AG09309 (cell line): ENCODE data around the gene BTG2.
A peak's percentile ranks its signal among the peaks of the same experiment; 100 is the strongest.

Experiments
- DNase-seq: peaks from one replicate; pipeline ENCODE4 v3.0.0-alpha.2; 2010; ENCODE audit warnings: low read depth
- H3K4me3 ChIP-seq: 2 replicates; pipeline ENCODE4 v1.5.1; 2011; ENCODE audit warnings: mild to moderate bottlenecking, low read depth, low read length, moderate library complexity; ENCODE audit not compliant: control insufficient read depth
- TF ChIP-seq, protein P1 (sequence below): IDR thresholded peaks from 2 replicates; pipeline ENCODE4 v1.5.1; 2011; ENCODE audit warnings: mild to moderate bottlenecking, low read depth, low read length, inconsistent platforms; ENCODE audit not compliant: insufficient read depth, control insufficient read depth; ENCODE audit errors: missing control alignments

BTG2 gene

DNA sequence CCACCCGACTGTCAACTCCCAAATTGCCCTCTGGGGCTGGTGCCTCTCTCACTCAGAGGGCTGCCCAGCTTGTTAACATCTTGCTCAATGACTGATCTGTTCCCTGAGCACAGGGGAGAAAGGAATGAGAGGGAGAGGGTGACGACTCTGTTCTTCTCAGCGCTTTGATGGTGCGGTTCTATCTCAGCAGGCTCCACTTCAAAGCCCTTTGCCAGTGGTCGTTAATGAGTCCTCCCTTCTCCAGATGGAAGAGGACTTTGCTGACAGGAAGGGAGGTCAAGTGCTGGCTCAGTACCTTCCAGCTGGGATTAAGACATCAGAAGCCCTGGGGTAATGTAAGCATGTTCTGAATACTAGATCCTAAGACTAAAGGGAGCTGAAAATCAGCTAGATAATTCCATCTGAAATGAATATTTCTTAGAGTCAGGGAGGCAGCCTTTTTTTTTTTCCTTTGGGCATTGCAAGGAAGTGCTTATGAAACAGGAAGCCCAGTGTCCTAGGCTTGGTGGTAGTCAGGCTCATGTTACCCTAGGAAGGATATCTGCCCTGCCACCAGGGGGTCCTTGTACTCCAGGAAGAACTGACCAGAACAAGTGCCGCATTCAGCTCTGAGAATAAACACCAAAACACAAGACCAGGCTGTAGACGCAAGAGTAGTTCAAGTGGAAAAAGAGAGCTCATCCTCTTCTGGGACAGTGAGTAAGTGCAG lies 40.9 kb downstream of the BTG2 start:
- H3K4me3 ChIP-seq: no peak overlapping the region
- no peak for DNase-seq
- TF ChIP-seq, protein P1, sequence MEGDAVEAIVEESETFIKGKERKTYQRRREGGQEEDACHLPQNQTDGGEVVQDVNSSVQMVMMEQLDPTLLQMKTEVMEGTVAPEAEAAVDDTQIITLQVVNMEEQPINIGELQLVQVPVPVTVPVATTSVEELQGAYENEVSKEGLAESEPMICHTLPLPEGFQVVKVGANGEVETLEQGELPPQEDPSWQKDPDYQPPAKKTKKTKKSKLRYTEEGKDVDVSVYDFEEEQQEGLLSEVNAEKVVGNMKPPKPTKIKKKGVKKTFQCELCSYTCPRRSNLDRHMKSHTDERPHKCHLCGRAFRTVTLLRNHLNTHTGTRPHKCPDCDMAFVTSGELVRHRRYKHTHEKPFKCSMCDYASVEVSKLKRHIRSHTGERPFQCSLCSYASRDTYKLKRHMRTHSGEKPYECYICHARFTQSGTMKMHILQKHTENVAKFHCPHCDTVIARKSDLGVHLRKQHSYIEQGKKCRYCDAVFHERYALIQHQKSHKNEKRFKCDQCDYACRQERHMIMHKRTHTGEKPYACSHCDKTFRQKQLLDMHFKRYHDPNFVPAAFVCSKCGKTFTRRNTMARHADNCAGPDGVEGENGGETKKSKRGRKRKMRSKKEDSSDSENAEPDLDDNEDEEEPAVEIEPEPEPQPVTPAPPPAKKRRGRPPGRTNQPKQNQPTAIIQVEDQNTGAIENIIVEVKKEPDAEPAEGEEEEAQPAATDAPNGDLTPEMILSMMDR: peak; percentile 9

DNA sequence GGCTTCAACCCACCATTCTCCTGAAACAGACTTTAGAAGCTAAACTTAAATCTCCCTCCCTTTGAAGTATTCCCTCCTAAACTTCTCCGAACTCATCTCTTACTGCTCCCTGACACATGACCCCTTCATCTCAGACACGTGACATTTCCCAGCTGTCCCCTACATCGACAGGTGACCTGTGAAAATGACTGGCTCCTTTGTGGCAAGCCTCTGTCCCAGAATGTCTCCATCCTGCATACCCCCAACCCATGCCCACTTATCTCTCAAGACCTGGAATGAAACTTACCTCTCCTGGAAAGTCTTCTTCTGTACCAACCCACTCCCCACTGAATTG lies 41.4 kb downstream of the BTG2 start:
- no peak overlapping the region for H3K4me3 ChIP-seq
- TF ChIP-seq, protein P1: no peak
- no peak for DNase-seq

DNA sequence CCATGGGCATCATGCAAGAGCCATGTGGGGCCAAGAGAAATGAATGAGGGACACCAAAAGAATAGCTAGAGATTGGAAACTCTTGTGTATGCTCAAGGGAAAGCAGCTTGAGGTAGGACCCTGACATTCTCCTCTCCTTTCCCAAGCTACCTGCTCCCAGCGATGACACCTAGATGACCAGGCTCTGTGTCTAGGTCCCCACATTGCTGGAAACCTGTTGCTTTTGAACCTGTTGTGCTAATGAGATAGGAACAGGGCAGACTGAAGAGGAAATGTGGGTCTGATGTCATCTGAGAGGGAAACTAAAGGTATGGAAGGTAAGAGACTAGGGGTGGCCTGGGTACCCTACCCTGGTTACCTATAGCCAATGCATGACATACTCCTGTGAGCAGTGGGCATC lies 43.8 kb downstream of the BTG2 start:
- no peak for DNase-seq
- no peak overlapping the region for H3K4me3 ChIP-seq
- TF ChIP-seq, protein P1: no peak

DNA sequence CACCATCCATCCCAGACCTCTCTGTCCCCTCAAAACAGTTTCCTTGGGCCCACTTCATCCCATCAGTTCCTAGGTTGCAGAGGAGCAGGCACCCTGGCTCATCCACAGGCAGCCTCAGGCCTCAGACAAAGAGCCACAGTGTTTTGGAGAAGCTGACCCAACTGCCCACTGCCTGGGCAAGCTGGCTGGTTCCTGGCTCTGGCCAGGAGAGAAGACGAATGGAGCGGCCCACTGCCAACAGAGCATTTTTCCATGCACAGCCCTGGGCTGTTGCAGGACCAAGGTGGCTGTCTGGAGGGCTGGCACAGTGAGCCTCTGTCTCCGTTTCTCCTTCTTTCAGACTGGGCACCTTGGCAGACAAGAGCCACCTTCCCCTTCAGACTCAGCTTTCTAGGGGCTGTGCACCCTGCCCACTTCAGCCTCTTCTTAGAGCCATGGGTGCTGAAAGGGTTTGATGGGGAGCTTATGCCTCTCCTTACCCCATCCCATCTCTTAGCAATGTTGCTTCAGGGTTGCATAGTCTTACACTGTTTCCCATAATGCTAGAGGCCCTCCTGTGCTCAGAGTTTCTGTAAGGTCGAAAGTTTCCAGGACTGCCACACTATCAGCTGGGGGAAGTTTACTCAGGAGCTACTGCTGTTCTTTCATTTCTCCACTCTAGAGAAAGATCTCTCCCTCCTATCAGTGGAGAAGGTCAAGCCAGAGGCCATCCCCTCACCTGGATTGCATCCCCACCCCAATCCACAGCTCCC lies 44.6 kb downstream of the BTG2 start:
- H3K4me3 ChIP-seq: no peak overlapping the region
- DNase-seq: no peak
- TF ChIP-seq, protein P1: no peak

DNA sequence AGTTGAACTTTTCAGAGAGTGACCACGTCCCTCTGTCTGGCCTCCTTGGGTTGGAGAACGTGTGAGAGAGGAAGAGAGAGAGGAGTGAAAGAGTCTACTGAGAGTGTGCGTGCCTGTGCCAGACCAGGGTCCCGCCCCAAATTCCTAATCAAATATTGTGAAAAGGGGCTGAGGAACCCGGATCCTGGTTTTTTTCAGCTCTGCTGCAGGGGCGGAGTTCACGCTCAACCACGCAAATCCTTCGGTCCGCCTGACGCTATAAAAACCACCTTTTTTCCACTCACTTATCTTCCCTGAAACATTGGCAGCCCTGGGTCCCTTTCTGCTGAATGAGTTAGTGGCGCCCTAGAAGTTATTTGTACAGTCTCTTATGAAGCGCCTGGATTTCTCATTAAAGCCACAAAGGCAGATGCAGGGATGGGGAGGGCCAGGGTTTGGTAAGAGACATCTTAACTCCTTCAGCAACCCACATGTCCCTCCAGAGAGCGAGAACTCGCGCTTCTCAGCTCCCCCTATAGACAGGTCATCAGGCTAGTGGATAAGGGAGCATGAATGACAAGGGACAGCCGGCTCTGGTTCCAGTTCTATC lies 45.8 kb downstream of the BTG2 start, which contains the start of gene FMOD:
FMOD (minus strand) TSS at position 86 of the 589 bp plus-strand sequence. CDS start 2,852 bp downstream, outside the sequence.
- DNase-seq: no peak
- H3K4me3 ChIP-seq: no peak within 1 kb of the TSS
- TF ChIP-seq, protein P1: peak; percentile 15

GRCh38 chr1:203353486-203353885 lies 48.2 kb downstream of the BTG2 start:
- TF ChIP-seq, protein P1: no peak
- H3K4me3 ChIP-seq: no peak overlapping the region
- no peak for DNase-seq
